AG09309 (cell line): Measurements from ENCODE around the gene TBX15.
"Not testable (repeated sequence)": the region's sequence is repeated elsewhere in the genome, so short reads cannot be mapped to it uniquely, and the experiment has no call there.

Experiments used
- DNase-seq: peaks from one replicate; pipeline ENCODE4 v3.0.0-alpha.2; 2010; ENCODE audit warnings: low read depth
- H3K4me3 ChIP-seq: 2 replicates; pipeline ENCODE4 v1.5.1; 2011; ENCODE audit warnings: mild to moderate bottlenecking, low read depth, low read length, moderate library complexity; ENCODE audit not compliant: control insufficient read depth
- CTCF ChIP-seq: IDR thresholded peaks from 2 replicates; pipeline ENCODE4 v1.5.1; 2011; ENCODE audit warnings: mild to moderate bottlenecking, low read depth, low read length, inconsistent platforms; ENCODE audit not compliant: insufficient read depth, control insufficient read depth; ENCODE audit errors: missing control alignments

Gene TBX15

GRCh38 chr1:118918940-118919259 is 69.2 kb downstream of the TBX15 start:
- TF ChIP-seq CTCF: no peak
- H3K4me3 ChIP-seq: no peak overlapping the region
- DNase-seq: no peak

- TF ChIP-seq CTCF: no peak
- H3K4me3 ChIP-seq: no peak overlapping the region
- DNase-seq: no peak
These were observed 69.8 kb downstream of the TBX15 start for GRCh38 chr1:118918230-118918939.

- not testable (repeated sequence) for DNase-seq, H3K4me3 ChIP-seq
These were observed 71.8 kb downstream of the TBX15 start for GRCh38 chr1:118916346-118916745.

DNA sequence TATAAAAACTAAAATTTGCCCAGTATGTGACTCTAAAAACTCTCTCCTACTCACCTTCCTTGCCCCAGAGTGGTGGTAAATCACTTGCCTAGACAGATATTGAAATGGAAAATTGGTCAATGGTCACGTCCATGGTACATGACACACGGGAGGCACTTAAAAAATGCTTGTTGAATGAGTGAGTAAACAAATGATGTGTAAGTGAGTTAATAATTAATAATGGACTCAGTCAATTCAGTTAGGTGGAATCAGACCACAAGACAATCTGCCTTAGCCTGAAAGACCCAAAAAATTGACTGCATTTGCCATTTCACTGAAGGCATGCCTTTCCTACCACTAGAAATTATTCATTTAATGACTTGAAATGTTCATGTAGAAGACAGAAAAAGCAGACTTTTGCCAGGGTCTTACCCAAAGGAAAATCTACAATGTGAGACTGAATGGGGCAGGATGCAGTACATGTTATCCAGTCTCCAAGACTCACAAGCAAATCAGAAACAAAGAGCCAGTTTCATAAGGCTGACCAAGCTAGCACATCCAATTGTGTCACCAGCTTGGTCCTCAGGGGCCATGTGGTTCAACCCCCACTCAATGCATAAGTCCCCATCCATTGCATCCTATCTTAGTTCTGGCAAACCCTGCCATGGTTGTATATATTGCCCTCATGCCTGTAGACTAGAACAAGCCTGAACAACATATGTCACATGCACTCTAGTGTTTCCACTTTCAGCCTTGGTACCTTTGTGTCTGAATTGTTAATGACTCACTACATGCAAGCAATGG is 73.6 kb downstream of the TBX15 start:
- TF ChIP-seq CTCF: no peak
- no peak for DNase-seq
- no peak overlapping the region for H3K4me3 ChIP-seq

DNA sequence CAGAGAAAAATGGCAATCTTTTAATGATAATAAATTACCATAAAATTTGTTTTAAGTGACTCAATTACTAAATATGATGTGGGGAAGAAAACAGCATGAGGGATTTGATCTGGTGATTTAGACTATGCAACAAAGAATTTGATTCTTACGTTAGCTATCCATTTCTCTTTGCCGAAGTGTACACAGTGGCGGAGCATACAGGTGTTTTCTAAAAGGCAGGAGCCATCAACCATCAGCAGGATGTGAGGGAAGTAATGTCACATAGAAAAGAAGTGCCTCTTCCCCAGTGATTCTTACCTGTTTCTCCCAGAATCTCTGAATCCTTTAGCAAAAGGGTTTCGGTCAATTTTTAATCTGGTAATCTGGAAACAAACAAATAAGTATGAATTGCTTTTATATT is 74.3 kb downstream of the TBX15 start:
- TF ChIP-seq CTCF: no peak
- no peak overlapping the region for H3K4me3 ChIP-seq
- DNase-seq: no peak

- H3K4me3 ChIP-seq: no peak overlapping the region
- TF ChIP-seq CTCF: no peak
- DNase-seq: no peak
These were observed 75.6 kb downstream of the TBX15 start for GRCh38 chr1:118912574-118912973.

- no peak for DNase-seq
- no peak overlapping the region for H3K4me3 ChIP-seq
- no peak for TF ChIP-seq CTCF
These were observed 76.6 kb downstream of the TBX15 start for GRCh38 chr1:118911571-118911970.
